Brain pericyte (primary cell): Measurements from ENCODE around the gene PSMG1.
"Not testable (repeated sequence)": the region's sequence is repeated elsewhere in the genome, so short reads cannot be mapped to it uniquely, and the experiment has no call there.

ENCODE experiments used
- DNase-seq: peaks from one replicate; pipeline ENCODE4 v3.0.0-alpha.2; 2012; ENCODE audit warnings: low read depth, low spot score

The PSMG1 gene

GRCh38 chr21:39183272-39184049 is at the start of gene PSMG1:
Gene PSMG1 (minus strand): TSS chr21:39183451. CDS start chr21:39183385, 66 bp downstream.
- DNase-seq, result peak; percentile 82

GRCh38 chr21:39232861-39233291 is 49.6 kb upstream of the PSMG1 start:
- no peak for DNase-seq

- DNase-seq, result no peak
These were observed 41.7 kb upstream of the PSMG1 start for GRCh38 chr21:39224930-39225329.

- DNase-seq, result no peak
These were observed 38.8 kb upstream of the PSMG1 start for GRCh38 chr21:39221997-39222486.

- no peak for DNase-seq
These were observed 38.2 kb upstream of the PSMG1 start for GRCh38 chr21:39221282-39221996.

- DNase-seq, result not testable (repeated sequence)
These were observed 37.6 kb upstream of the PSMG1 start for GRCh38 chr21:39220875-39221274.

GRCh38 chr21:39220150-39220549 is 36.9 kb upstream of the PSMG1 start:
- no peak for DNase-seq

- no peak for DNase-seq
These were observed 34.8 kb upstream of the PSMG1 start for GRCh38 chr21:39218082-39218409.

- no peak for DNase-seq
These were observed 34.3 kb upstream of the PSMG1 start for GRCh38 chr21:39217356-39218081.

- DNase-seq, result no peak
These were observed 33.0 kb upstream of the PSMG1 start for GRCh38 chr21:39216290-39216689.

GRCh38 chr21:39215078-39215477 is 31.8 kb upstream of the PSMG1 start:
- DNase-seq, result no peak

GRCh38 chr21:39209334-39209688 is 26.1 kb upstream of the PSMG1 start:
- no peak for DNase-seq

GRCh38 chr21:39208624-39209333 is 25.5 kb upstream of the PSMG1 start:
- no peak for DNase-seq

GRCh38 chr21:39204134-39204533 is 20.9 kb upstream of the PSMG1 start:
- DNase-seq, result no peak

GRCh38 chr21:39198800-39199199 is 15.5 kb upstream of the PSMG1 start:
- no peak for DNase-seq

- DNase-seq, result no peak
These were observed 14.4 kb upstream of the PSMG1 start for GRCh38 chr21:39197448-39198233.

- DNase-seq, result no peak
These were observed 13.6 kb upstream of the PSMG1 start for GRCh38 chr21:39196838-39197237.

- DNase-seq, result no peak
These were observed 13.1 kb upstream of the PSMG1 start for GRCh38 chr21:39196310-39196709.

GRCh38 chr21:39193380-39193779 is 10.1 kb upstream of the PSMG1 start:
- no peak for DNase-seq

- DNase-seq, result no peak
These were observed 6.8 kb upstream of the PSMG1 start for GRCh38 chr21:39189857-39190604.
